HG02798 (cell line): Measurements from ENCODE around the gene NME4.
A peak's percentile ranks its signal among the peaks of the same experiment; 100 is the strongest.
"Not testable (repeated sequence)": the region's sequence is repeated elsewhere in the genome, so short reads cannot be mapped to it uniquely, and the experiment has no call there.

Experiments
- ATAC-seq: cut with Tn5 transposase; IDR thresholded peaks from one replicate; pipeline ENCODE4 v1.9.1; 2021; ENCODE audit warnings: mild to moderate bottlenecking; ENCODE audit not compliant: unreplicated experiment, poor library complexity

The NME4 gene

GRCh38 chr16:396199-396598 lies 800 bp upstream of the NME4 start:
- no peak for ATAC-seq

DNA sequence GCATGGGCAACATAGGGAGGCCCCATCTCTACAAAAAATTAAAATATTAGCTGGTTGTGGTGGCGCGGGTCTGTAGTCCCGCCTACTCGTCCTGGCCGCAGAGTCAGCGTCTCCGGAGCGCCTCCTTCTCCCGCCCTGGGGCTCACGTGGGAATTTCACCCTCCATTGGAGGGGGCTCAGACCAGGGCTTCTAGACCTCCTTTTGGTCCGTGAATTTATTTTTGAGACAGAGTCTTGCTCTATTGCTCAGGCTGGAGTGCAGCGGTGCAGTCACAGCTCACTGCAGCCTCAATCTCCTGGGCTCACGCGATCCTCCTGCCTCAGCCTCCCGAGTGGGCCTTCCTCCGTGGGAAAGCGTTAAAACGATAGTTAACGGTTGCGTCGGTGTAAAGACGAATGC lies 394 bp upstream of the NME4 start:
- ATAC-seq: no peak

- ATAC-seq: no peak
Observed at GRCh38 chr16:397736-398332, 835 bp downstream of the NME4 start.

DNA sequence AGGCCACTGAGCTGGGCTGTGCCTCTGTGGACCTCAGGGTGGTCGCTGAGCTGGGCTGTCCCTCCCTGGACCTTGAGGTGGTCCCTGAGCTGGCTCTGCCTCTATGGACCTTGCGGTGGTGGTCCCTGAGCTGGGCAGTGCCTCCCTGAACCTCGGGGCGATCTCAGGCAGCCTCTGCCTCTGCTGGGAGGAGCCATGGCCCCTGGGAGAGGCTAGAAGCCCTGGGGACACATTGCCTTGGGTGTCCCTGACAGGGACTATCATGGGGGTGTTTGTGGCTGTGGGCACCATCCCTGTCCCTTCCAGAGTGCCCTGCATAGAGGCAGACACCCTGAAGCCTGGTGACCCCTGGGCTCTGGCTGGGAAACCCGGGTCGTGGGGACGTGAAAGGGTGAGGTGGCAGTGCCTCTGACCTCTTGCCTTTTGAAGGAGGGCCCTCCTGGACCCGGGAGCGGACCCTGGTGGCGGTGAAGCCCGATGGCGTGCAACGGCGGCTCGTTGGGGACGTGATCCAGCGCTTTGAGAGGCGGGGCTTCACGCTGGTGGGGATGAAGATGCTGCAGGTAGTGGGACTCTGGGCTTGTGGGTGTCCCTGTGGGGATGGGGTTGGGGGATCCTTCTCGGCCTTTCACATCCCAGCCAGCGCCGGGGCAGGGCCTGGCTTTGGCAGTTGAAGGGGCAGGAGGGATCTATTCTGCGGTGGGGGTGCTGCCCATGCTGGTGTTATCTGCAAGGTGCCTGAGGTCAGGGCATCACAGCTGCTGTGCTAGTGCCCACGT lies 1.8 kb downstream of the NME4 start:
- ATAC-seq: no peak

GRCh38 chr16:399340-400019 lies 2.5 kb downstream of the NME4 start:
- no peak for ATAC-seq

GRCh38 chr16:400061-400591 lies 3.1 kb downstream of the NME4 start:
- no peak for ATAC-seq

- peak; percentile 70 for ATAC-seq
Observed at GRCh38 chr16:401468-402348, 4.7 kb downstream of the NME4 start, which contains the start of gene DECR2. Gene DECR2 (plus strand): TSS chr16:401885. CDS start chr16:401964, 79 bp downstream.

- ATAC-seq: no peak
Observed at GRCh38 chr16:404971-405486, 8.0 kb downstream of the NME4 start.

DNA sequence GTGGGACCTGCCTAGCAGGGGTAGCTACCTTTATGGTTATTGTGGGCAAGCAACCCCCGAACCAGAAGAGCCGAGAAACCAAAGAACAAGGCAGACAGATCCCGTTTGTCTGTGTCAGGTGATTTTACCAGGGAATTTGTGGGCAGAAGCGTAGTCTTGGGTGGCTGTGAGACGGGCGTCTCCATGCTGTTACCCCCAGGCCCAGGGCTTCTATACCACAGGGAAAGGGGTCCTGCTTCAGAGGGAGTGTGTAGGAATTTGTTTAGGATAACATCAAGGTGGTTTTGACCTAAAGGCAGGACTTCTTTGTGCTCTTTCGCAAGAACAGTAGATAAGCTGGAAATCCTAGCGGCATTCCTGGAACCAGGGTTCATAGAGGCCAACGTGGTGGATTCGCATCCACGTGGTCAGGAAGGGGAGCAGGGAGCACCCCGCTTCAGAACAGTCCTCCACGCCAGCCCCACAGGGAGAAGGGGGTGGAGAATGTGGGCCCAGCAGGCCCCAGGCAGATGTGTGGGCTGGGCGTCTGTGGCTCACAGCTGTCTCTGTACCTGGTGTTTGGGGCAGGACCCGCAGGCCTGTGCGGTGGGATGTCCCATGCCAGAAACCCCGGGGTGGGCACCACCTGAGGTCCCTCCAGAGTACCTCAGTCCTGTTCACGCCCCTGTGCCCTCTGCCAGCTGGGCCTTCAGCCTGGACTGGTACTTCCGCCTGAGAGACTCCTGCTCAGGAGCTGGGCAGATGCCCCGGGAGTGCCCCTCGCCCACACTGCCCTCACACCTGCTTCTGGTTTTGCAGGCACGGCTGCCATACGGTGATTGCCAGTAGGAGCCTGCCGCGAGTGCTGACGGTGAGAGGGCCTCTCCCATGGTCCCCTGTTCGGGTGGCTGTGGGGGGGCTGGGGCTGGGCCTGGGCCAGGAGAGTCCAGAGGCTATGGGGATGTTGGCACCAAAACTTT lies 8.8 kb downstream of the NME4 start:
- ATAC-seq: no peak

DNA sequence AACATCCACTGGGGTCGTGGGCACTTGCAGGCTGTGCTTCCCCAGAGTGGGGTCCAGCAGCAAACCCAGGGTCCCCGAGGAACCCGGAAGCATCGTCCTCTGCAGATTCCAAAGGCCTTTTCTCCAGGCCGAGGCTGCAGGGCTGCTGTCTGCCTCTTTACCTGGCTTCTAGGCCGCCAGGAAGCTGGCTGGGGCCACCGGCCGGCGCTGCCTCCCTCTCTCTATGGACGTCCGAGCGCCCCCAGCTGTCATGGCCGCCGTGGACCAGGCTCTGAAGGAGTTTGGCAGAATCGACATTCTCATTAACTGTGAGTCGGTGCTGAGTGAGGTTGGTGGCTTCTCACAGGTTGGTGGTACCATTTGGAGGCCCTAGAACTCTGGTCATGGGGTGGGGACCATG lies 10.3 kb downstream of the NME4 start:
- no peak for ATAC-seq

DNA sequence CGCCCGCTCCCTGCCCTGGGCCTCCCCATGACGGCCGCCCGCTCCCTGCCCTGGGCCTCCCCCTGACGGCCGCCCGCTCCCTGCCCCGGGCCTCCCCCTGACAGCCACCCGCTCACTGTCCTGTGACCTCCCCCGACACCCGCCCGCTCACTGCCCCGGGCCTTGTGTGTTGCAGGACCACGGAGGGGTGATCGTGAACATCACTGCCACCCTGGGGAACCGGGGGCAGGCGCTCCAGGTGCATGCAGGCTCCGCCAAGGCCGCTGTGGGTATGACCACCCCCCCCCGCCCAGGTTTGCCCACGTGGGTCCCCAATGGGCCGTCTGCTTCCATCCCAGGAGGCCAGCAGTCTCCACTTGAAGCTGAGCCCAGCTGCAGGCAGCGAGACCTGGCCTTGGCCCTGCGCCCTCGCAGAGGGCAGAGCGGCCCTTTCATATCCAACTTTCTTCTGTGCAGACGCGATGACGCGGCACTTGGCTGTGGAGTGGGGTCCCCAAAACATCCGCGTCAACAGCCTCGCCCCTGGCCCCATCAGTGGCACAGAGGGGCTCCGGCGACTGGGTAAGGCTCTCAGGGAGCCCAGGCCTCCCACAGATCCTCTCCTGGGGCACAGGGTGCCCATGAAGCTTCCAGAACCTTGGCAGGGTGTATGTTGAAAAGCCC lies 13.6 kb downstream of the NME4 start:
- no peak for ATAC-seq

DNA sequence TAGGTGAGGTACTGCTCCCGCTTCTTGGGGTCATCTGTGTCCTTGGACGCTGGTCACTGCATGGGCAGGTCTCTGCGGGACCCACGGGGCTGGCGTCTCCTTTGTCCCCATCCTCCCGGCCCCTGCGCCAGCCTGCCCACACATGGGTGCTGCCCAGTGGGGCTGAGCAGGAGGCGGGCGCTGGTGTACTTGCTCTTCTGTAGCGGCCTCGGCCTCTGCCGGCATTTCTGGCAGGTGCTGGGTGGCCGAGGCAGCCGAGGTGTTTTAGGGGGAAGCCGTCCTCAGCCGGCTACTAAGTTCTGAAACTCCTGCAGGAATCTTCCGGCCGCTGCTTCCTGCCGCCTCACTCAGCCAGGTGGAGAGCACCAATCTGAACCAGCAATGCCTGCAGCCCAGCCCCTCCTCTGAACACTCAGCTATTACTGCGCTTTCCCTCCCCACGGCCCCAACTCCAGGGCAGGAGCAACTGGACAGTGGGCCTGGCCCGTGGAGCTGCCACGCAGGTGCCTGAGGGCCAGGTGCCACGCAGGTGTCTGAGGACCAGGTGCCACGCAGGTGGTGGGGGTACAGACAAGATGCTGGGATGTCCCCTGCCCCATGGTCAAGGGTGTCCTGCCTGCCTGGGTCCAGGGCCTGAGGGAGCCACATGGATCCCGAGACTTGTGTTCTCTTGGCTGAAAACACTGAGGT lies 14.7 kb downstream of the NME4 start:
- no peak for ATAC-seq

DNA sequence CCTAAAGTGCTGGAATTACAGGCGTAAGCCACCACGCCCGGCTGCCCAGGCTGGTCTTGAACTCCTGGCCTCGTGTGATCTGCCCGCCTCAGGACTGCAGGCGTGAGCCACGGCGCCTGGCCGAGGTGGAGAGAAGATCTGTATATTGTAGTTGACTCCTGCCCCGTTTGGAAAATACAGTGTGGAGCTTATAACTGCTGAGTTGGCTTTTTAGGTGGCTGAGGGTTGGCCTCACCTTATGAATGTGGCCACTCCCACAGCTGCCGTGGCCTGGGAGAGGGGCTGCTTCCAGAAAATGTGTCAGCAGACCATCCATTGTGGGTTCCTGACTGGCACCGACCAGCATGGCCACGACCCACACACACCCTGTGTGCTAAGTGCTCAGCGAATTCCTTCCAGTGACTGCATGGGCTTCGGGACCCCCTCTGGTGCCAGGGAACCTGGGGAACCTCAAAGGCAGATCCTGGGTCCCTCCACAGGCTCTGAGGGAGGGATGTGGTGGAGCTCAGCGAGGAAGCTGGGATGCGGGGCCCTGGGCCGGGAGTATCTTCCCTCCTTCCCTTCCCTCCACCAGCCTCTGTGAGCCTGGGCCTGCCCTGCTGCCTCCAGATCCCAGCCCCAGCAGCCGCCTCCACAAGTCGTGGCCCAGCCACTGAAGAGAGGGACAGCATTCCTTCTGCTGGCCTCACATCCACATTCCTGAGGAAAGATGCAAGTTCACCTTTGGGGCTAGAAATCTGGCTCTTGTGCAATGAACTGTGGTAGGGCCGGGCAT lies 17.6 kb downstream of the NME4 start:
- ATAC-seq: no peak

GRCh38 chr16:415170-415498 lies 18.1 kb downstream of the NME4 start:
- ATAC-seq: not testable (repeated sequence)

- ATAC-seq: not testable (repeated sequence)
Observed at GRCh38 chr16:422179-422578, 25.2 kb downstream of the NME4 start.

- ATAC-seq: no peak
Observed at GRCh38 chr16:424033-424622, 27.1 kb downstream of the NME4 start.

GRCh38 chr16:424623-425081 lies 27.7 kb downstream of the NME4 start:
- no peak for ATAC-seq
